H1 (cell line): ENCODE results near the gene ATP6V1C2. TPM values are rescaled to one million over a fixed set of nuclear protein-coding genes. Genes with fewer than 3 reads are reported as not detected.
A peak's percentile ranks its signal among the peaks of the same experiment; 100 is the strongest.

ENCODE experiments used
- BCL11A ChIP-seq, 2 experiments: IDR thresholded peaks; one replicate each; pipeline ENCODE4 v1.6.1; 2011; ENCODE audit warnings: low read depth in 2 of 2, low read length in 2 of 2, mild to moderate bottlenecking in 2 of 2
- E2F6 ChIP-seq: IDR thresholded peaks from 2 replicates; pipeline ENCODE4 v1.6.1; 2012; ENCODE audit warnings: inconsistent platforms
- GTF2F1 ChIP-seq: IDR thresholded peaks from 2 replicates; pipeline ENCODE4 v1.6.1; 2012; ENCODE audit warnings: low read depth, low read length, improper control_type of control experiment, borderline replicate concordance
- MAFK ChIP-seq: IDR thresholded peaks from 2 replicates; pipeline ENCODE4 v1.6.1; 2012; ENCODE audit warnings: low read depth, mild to moderate bottlenecking, improper control_type of control experiment, low read length
- NANOG ChIP-seq: IDR thresholded peaks from 2 replicates; pipeline ENCODE4 v1.6.1; 2011; ENCODE audit warnings: low read length, low read depth, mild to moderate bottlenecking, inconsistent platforms; ENCODE audit not compliant: insufficient read depth, poor library complexity, severe bottlenecking
- RAD21 ChIP-seq, 2 experiments: IDR thresholded peaks in 1 of 2; conservative IDR thresholded peaks in 1 of 2; 2 replicates each; pipeline ENCODE4 v1.6.1; 2011; ENCODE audit warnings: low read depth in 2 of 2, low read length in 2 of 2, improper control_type of control experiment in 1 of 2, inconsistent platforms in 1 of 2, mild to moderate bottlenecking in 1 of 2, moderate library complexity in 1 of 2
- SAP30 ChIP-seq: fragments of 300-600 bp; sonication (generic); IDR thresholded peaks from 2 replicates; pipeline ENCODE4 v1.7.1; 2012; ENCODE audit warnings: low read length, moderate library complexity, mild to moderate bottlenecking, inconsistent platforms; ENCODE audit not compliant: insufficient read depth, insufficient replicate concordance
- polyA plus RNA-seq, 7 experiments: library from polyadenylated mRNA; depleted of rRNA in 3 of 7; stranded (reverse) in 5 of 7; unstranded in 2 of 7; fragments of >200 nt in 5 of 7; fragments of 200-250 nt in 2 of 7; gene quantifications; 1 replicate in 5 of 7; 2 replicates in 1 of 7; 4 replicates in 1 of 7; pipeline versions ENCODE4 v1.2.1 to v1.2.3, GENCODE V29; 2011 to 2013; ENCODE audit warnings: missing spikeins in 2 of 7, mixed read lengths in 2 of 7
- total RNA-seq: library from RNA; stranded (reverse); fragmentation: NEBNext Ultra II Directional; extraction: Animal tissue kit (Norgen Biotek cat#: 25700); gene quantifications from 2 replicates; pipeline ENCODE4 v1.2.1, GENCODE V29; 2021

The ATP6V1C2 gene
- total and polyA plus RNA-seq, 2 of the 8 experiments (the other 6 are each of a cell fraction or from before 2014, with no cell fraction given), result 0.29 to 0.74 TPM

GRCh38 chr2:10787176-10787968 lies 65.9 kb downstream of the ATP6V1C2 start (continued):
- TF ChIP-seq BCL11A (IDR thresholded peaks at IDR 0.05; ENCODE audit: low read depth in 2 of 2, low read length in 2 of 2), result no peak
- TF ChIP-seq RAD21 (IDR thresholded peaks at IDR 0.05 in 1 of 2, conservative IDR thresholded peaks at IDR 0.05 in 1 of 2; ENCODE audit: low read depth in 2 of 2, low read length in 2 of 2), result peak; percentile 41 to 58
- TF ChIP-seq MAFK, result no peak
- no peak for TF ChIP-seq NANOG
- no peak for TF ChIP-seq E2F6
- no peak for TF ChIP-seq SAP30
- no peak for TF ChIP-seq GTF2F1
